CD4-positive, alpha-beta T cell treated with Interferon alpha-2 for 1 hour (primary cell): ENCODE results near the gene GRAP2.

ENCODE experiments used
- DNase-seq, 2 donors: peaks; one replicate each; pipeline ENCODE4 v3.0.0-alpha.2; 2020 to 2022

GRAP2 gene

DNA sequence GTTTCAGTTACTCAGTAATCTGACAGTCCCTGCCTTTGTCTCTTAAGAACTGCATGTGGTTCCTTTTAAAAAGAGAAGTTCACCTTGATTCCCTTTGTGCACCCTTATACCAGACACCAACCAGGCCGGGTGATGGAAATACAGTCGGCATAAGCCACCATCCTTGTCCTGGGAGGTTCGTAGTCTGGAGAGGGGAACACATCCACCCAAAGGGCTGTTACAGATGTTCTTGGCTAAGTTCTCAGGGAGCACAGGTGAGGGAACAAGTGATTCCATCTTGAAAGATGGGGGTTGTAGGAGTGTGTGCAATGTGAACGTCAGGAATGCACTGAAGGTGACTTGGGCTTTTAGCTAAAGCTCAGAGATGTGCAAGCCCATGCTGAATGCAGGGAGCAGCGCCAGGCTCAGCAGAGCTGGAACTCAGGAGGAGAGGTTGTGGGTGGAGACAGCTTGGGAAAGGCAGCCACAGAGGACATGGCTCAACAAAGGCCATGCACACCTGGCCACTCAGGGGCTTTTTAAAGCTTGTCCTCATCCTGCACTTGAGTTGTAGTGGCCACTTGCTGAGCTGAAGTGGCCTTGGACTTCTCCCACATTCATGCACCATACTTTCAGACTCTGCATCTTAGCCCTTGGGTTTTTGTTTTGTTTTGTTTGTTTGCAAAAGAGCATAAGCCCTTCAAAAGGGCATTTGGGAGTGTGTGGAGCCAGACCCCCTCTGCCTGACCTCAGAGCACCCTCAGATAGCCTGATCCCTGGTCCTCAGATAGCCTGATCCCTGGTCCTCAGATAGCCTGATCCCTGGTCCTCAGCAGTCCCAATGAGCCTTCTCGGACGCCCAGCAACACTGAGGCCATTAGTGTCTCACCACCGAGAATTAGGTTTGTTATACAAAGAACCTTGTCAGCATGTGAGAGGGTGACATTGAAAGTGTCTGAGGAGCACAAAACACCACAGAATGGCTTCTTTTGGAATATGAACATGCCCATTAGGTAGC lies 46.6 kb downstream of the GRAP2 start:
- DNase-seq: no peak

GRCh38 chr22:39949964-39950737 lies 49.3 kb downstream of the GRAP2 start:
- no peak for DNase-seq

DNA sequence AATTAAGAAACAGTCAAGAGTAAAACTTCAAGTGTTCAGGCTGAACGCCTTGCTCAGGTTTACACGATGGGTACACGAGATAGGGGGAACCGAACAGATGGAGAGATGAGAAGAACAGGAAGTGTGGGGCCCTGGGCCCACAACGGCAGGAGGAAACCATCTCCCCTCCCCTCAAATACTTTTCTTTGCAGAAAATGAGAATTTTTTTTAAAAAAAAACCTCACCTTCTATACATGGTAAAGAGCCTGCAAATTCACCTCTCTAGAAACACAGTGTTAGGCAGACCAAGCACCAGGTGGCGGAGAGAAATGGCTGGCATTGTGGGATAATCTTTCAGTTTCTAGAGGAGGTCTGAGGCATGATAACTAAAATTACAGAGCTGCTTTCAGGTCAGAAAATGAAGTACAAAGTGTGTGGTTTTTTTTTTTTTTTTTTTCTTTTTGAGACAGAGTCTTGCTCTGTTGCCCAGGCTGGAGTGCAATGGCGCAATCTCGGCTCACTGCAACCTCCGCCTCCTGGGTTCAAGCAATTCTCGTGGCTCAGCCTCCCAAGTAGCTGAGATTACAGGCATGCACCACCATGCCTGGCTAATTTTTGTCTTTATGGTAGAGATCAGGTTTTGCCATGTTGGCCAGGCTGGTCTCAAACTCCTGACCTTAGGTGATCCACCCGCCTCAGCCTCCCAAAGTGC lies 50.9 kb downstream of the GRAP2 start:
- DNase-seq: peak in 1 of 2 donors; percentile 49

DNA sequence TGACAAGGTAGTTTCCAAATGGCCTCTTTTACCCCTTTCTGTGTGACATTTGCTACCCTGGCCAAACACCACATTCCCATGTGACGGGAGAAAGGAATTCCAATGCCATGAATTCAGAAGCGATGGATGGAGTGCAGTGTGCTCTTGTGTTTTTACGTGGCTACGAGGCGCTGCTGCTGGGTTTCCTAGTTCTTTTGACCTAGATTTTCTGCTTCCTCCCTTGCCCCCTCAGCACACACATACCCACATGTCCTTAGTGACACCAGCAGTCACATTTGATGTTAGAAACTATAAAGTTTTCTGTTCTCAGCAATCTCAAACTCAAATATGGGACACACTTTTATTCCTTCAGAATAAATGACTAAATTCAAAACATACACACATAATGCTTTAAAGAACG lies 51.5 kb downstream of the GRAP2 start:
- DNase-seq: no peak

- DNase-seq: no peak
Measured at GRCh38 chr22:39953101-39953500, 52.2 kb downstream of the GRAP2 start.

GRCh38 chr22:39954584-39955055 lies 53.7 kb downstream of the GRAP2 start:
- DNase-seq: no peak

GRCh38 chr22:39955675-39956074 lies 54.8 kb downstream of the GRAP2 start:
- DNase-seq: no peak

DNA sequence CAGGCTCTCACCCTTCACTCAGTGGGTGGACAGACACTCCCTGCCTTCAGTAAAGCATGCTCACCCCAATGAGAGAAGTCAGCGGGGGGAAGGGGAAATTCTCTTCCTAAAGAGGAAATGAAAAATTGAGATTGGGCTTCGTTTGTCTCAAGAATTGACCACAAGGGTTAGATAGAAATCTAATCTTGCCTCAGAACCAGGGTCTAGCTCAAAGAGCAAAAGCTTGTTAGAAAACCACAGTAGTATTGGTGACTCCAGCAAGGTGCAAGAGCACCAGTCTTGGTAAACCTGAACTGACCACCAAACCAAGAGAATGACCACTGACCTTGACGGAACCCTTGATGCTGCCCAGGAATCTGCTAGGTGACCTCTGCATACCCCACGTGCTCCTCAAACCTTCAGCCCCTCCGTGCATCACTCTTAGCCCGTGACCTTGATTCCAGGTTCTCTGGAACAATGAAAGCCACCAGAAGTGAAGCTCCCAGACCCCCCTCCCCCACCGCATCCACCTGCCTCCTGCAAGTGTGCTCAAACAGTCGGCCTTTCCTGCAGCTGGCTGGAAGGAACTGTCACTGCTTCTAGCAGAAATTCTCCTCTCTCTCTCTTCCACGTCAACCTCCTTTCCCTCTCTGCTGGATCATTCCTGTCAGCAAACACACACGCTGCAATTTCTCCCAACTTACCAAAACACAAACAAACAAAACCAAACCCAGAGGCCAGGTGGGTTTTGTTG lies 56.2 kb downstream of the GRAP2 start:
- no peak for DNase-seq

- no peak for DNase-seq
Measured at GRCh38 chr22:39958009-39958711, 57.3 kb downstream of the GRAP2 start.

GRCh38 chr22:39958949-39959639 lies 58.2 kb downstream of the GRAP2 start:
- no peak for DNase-seq

GRCh38 chr22:39959640-39960447 lies 59.0 kb downstream of the GRAP2 start, which contains the start of gene TMA7B:
Gene TMA7B, plus strand, starts transcription at chr22:39960397. Its CDS starts 3,978 bp downstream, at chr22:39964375.
- peak; percentile 17 to 39 for DNase-seq

GRCh38 chr22:39960791-39961746 lies 60.2 kb downstream of the GRAP2 start:
- peak; percentile 72 to 75 for DNase-seq

- no peak for DNase-seq
Measured at GRCh38 chr22:39962071-39962470, 61.2 kb downstream of the GRAP2 start.

- DNase-seq: no peak
Measured at GRCh38 chr22:39965748-39966147, 64.9 kb downstream of the GRAP2 start.

GRCh38 chr22:39966470-39966869 lies 65.6 kb downstream of the GRAP2 start:
- DNase-seq: no peak

GRCh38 chr22:39967103-39967829 lies 66.4 kb downstream of the GRAP2 start:
- no peak for DNase-seq

DNA sequence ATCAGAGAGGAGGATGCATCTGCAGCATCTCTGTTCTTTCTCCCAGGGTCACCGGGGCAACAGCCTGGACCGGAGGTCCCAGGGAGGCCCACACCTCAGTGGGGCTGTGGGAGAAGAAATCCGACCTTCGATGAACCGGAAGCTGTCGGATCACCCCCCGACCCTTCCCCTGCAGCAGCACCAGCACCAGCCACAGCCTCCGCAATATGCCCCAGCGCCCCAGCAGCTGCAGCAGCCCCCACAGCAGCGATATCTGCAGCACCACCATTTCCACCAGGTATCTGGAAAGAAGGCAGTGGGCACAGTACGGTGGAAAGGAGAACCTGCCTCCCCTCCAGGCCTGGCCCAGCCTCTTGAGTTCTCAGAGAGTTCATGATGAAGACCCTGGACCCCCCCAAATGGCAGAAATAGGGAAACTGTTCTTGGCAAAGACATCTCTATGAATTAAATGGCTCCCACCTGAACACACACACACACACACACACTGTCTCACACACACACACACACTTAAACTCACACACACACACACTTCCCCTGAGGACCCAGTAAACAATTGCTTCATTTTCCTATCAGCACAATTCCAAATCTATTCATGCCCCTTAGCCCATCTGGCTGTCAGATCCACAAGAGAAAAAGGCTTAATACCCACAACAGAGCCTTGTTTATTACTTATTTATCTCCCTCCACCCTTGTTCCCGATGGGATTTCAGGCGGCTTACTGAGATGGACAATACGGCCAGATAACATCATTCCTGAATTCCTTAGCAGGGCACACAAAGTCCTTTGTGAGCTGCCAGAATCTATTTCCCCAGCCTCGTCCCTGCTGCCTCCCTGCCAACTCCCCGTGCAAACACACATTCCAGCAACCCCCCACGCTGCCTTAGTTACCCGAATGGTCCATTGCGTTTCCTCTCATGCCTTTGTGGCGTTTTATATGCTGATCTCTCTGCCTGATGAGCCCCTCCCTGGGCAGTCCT lies 67.4 kb downstream of the GRAP2 start:
- no peak for DNase-seq
